ENCODE results near the gene ATG101.

Gene ATG101

GRCh38 chr12:52069327-52070184 is at the start of gene ATG101:
Gene ATG101, plus strand, starts transcription at chr12:52069978. Its CDS starts 3,673 bp downstream, at chr12:52073651.
- DNase-seq = peak; percentile 88 to 92

GRCh38 chr12:52020539-52021336 is 49.0 kb upstream of the ATG101 start:
- DNase-seq = peak in 1 of 2 donors; percentile 69

GRCh38 chr12:52022841-52023181 is 47.0 kb upstream of the ATG101 start:
- DNase-seq = peak in 1 of 2 donors; percentile 53

- DNase-seq = peak; percentile 73 to 79
Observed at GRCh38 chr12:52023182-52023975, 46.4 kb upstream of the ATG101 start.

GRCh38 chr12:52023976-52024688 is 45.6 kb upstream of the ATG101 start:
- DNase-seq = no peak

GRCh38 chr12:52024845-52025230 is 44.9 kb upstream of the ATG101 start:
- peak in 1 of 2 donors; percentile 55 for DNase-seq

GRCh38 chr12:52026263-52026662 is 43.5 kb upstream of the ATG101 start:
- DNase-seq = no peak

- no peak for DNase-seq
Observed at GRCh38 chr12:52027085-52027843, 42.5 kb upstream of the ATG101 start.

GRCh38 chr12:52029685-52030084 is 40.1 kb upstream of the ATG101 start:
- DNase-seq = no peak

GRCh38 chr12:52032446-52032803 is 37.4 kb upstream of the ATG101 start:
- no peak for DNase-seq

GRCh38 chr12:52032804-52033445 is 36.9 kb upstream of the ATG101 start:
- peak; percentile 69 to 71 for DNase-seq

GRCh38 chr12:52033446-52034140 is 36.2 kb upstream of the ATG101 start:
- no peak for DNase-seq

GRCh38 chr12:52035190-52035589 is 34.6 kb upstream of the ATG101 start:
- DNase-seq = no peak

- DNase-seq = no peak
Observed at GRCh38 chr12:52035926-52036325, 33.9 kb upstream of the ATG101 start.

GRCh38 chr12:52036587-52037171 is 33.1 kb upstream of the ATG101 start:
- DNase-seq = peak in 1 of 2 donors; percentile 55

- DNase-seq = no peak
Observed at GRCh38 chr12:52037248-52037861, 32.4 kb upstream of the ATG101 start.

GRCh38 chr12:52038447-52038846 is 31.3 kb upstream of the ATG101 start:
- DNase-seq = no peak

GRCh38 chr12:52041035-52041434 is 28.7 kb upstream of the ATG101 start:
- no peak for DNase-seq

- DNase-seq = no peak
Observed at GRCh38 chr12:52041695-52042123, 28.1 kb upstream of the ATG101 start.
